OCI-LY3 (cell line): Measurements from ENCODE around the gene ZNF862.

ENCODE experiments used
- CTCF ChIP-seq: fragments of 200-600, 300-600 bp; sonication (generic); IDR thresholded peaks from 2 replicates; pipeline ENCODE4 v1.5.1; 2014; ENCODE audit warnings: antibody characterized with exemption, low read length, low read depth
- EZH2phosphoT487 ChIP-seq: fragments of 200-600 bp; shearing (Covaris generic); IDR thresholded peaks from 2 replicates; pipeline ENCODE4 v1.6.1; 2018; ENCODE audit warnings: antibody characterized with exemption, mixed run types, low read depth

GRCh38 chr7:149864751-149865150 lies 26.6 kb downstream of the ZNF862 start:
- TF ChIP-seq CTCF (no peak), EZH2phosphoT487 (no peak)
